Subcutaneous adipose tissue (tissue), 4 donors: Measurements from ENCODE around the gene LRP3. TPM values are rescaled to one million over a fixed set of nuclear protein-coding genes. Genes with fewer than 3 reads are reported as not detected.

ENCODE experiments used
- total RNA-seq, 4 donors: library from RNA; depleted of rRNA; stranded (reverse); fragments of >200 nt; gene quantifications; one replicate each; pipeline ENCODE4 v1.1.0, GENCODE V29; 2016
- TF ChIP-seq, protein P1 (sequence below): fragments of 450-650 bp; IDR thresholded peaks from one replicate; pipeline ENCODE4 v1.5.1; 2016; ENCODE audit warnings: low read depth, mild to moderate bottlenecking, control low read depth, antibody characterized with exemption, moderate library complexity

The LRP3 gene
- total RNA-seq, 4 donors from 2014 or later: 15.0 to 40.3 (median 20.0) TPM

DNA sequence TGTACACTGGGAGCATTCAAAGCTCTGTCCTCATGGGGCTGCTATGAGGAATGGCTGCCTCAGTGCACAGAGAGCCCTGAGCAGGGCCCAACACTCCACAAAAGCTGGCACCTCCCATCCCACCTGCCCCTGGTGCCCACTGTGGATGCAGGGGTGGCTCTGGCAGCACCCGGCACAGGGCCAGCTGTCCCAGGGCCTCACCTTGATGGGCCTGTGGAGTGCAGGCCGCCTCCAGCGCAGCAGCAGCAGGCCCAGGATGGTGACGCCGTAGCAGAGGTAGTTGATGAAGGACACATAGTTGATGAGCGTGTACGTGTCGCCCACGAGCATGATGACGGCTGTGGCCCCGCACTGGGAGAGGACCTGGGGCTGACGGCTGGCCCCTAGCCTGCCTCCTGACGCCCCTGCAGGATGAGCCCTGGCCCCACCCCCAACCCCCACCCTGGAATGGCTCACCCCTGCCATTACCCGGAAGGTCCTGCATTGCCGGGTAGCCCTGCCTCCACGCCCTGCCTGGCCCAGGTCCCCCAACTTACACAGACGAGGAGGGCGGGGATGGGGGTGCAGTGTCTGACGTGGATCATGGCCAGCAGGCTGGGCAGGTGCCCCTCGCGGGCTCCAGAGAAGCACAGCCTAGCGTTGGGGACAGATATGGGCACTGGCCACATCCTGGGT is 16.3 kb downstream of the LRP3 start:
- TF ChIP-seq, protein P1, sequence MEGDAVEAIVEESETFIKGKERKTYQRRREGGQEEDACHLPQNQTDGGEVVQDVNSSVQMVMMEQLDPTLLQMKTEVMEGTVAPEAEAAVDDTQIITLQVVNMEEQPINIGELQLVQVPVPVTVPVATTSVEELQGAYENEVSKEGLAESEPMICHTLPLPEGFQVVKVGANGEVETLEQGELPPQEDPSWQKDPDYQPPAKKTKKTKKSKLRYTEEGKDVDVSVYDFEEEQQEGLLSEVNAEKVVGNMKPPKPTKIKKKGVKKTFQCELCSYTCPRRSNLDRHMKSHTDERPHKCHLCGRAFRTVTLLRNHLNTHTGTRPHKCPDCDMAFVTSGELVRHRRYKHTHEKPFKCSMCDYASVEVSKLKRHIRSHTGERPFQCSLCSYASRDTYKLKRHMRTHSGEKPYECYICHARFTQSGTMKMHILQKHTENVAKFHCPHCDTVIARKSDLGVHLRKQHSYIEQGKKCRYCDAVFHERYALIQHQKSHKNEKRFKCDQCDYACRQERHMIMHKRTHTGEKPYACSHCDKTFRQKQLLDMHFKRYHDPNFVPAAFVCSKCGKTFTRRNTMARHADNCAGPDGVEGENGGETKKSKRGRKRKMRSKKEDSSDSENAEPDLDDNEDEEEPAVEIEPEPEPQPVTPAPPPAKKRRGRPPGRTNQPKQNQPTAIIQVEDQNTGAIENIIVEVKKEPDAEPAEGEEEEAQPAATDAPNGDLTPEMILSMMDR: no peak

DNA sequence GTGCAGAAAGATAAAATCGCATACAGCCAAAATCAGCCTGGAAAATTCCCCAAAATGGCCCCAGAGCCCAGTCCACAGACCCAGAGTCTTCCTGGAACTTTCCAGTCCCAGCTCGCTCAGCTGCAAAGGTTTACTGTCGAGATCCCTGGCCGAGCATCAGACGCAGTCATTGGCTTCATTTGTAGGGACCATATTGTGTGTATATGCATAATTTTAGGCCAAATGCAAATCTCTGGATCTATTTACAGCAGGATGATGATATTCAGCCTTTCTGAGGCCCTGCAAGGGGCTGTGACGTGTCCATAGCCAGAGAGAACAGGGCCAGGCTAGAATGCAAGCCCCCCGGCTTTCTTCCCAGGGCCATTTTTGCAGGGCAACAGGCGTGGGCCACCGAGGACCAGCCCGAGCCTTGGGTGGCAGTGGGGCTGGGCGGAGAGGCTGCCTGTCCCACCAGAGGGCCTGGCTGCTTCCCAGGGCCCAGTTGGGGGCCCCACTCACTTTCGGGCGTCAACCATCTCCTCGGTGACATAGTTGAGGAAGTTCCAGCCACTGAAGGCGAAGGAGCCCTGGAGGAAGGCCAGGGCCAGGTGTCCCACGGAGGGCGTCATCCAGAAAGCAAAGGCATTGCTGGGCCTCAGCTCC is 17.8 kb downstream of the LRP3 start:
- TF ChIP-seq, protein P1: no peak

DNA sequence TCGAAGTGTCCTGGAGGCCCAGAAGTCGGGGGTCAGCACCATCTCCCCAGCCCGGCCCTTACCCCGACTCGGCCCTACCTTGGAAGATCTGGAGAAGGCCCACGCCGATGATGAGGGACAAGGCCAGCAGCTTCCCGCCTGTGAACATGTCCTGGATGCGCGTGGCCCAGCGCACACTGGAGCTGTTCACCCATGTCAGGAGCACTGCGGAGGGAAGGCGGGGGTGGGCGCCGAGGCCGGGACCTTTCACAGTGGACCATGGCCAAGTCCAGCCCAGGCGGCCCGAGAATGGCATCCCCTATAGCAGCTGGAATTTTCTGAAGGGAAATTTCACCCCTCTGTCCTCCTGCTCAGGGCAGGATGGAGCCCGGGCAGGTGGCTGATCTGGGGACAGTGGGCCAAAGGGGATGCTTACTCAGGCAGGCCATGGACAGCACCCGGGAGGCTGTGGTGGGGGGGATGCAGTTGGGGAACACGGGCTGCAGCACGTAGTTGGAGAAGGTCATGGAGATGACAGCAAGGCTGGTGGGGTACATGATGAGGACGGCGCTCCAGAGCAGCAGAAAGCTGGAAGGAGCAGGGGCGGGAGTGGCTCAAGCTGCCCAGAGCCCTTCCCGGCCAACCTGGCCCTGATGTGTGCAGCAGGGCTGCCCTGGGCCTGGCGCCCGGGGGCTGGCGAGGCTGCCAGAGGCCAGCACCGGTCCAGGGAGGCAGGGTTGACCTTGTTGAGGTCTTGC is 18.5 kb downstream of the LRP3 start:
- TF ChIP-seq, protein P1: no peak

DNA sequence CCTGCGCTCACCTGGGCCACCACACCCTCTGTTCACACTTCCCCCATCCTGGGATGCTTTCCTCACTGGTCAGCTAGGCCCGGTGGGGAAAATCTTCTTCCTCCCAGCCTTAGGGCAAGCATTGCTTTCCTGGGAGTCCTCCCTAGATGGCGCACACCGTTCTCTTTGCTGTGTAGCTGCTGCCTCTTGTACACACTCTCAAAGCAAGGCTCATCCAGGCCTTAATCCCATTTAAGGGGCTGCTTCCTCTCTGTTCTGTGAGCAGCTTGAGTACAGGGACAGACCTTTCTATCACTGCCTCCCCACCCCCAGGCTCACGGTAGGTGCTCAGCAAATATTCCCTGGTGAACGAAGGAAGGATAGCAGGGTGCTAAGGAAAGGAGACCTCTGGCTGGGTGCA is 20.5 kb downstream of the LRP3 start:
- TF ChIP-seq, protein P1: no peak

DNA sequence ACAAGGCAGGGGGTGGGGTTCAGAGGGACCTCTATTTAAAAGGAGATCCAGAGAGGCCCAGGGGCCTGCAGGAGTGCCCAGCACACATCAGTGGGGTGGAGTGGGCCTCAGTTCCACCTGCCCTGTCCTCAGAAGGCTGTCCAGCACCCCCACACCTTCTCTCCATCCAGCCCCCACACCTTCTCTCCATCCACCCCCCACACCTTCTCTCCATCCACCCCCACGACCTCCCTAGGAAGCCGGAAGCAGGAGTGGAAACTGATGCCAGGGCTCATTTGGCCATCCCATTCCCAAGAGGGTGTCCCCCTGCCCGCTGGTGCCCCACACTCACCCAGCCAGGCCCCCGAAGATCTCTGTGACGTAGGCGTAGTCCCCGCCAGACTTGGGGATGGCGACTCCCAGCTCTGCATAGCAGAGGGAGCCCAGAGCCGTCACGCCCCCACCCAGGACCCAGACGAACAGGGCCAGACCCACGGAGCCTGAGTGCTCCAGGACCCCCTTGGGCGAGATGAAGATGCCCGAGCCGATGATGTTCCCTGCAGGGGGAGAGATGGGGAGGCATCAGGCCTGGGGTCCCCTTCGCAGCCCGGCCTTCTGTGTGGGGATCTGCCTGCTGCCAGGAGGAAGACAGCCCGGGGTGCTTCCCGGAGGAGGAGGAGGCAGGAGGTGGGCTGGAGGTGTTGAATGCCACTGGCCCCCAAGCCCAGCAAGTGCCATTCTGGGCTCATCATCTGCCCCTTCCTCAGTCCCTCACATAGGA is 21.5 kb downstream of the LRP3 start:
- TF ChIP-seq, protein P1: no peak

DNA sequence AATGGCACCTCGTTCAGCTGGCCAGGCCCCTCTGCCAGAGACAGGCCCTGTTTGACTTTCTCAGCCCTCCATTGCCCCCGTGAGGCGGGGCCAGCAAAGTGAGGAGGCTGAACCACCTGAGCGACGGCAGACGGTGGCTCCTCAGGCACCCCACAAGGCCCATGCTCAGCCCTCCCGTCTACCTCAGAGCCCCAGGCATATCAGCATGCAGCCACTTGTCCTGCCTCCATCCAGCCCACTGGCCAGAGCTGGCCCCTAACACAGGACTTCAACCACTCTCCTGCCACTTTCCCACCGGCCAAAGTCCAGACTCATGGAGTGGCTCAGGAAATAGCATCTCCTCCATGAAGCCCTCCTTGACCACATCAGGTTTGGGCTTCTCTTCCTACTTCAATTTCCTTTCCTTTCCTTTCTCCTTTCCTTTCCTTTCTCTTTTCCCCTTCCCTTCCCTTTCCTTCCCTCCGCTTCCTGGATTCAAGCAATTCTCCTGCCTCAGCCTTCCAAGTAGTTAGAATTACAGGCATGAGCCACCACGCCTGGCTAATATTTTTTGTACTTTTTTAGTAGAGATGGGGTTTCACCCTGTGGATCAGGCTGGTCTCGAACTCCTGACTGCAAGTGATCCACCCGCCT is 22.2 kb downstream of the LRP3 start:
- TF ChIP-seq, protein P1: no peak
